IMR-90 (cell line): ENCODE results near the gene THRAP3. TPM values are rescaled to one million over a fixed set of nuclear protein-coding genes. Genes with fewer than 3 reads are reported as not detected.
"Not testable (repeated sequence)": the region's sequence is repeated elsewhere in the genome, so short reads cannot be mapped to it uniquely, and the experiment has no call there.

Experiments
- ATAC-seq: fragments of 200-7000 bp; cut with Tn5 transposase; 2 replicates; pipeline ENCODE4 v1.9.1; 2020; ENCODE audit warnings: low read depth, mild to moderate bottlenecking, moderate library complexity
- BruUV-seq: library from RNA; stranded (reverse); fragments of 400-500 nt; replicated peaks from 2 replicates; lab custom pipeline; 2021; lab: Mats Ljungman, UMichigan
- CTCF ChIA-PET: fragments of 300-600 bp; formaldehyde crosslinking; extraction: SDS; loops from one replicate; lab custom pipeline; 2021; ENCODE audit warnings: antibody characterized with exemption; lab: Yijun Ruan, JAX
- POLR2A ChIA-PET: fragments of 300-600 bp; sonication (Branson Sonifier 250); formaldehyde crosslinking; loops from one replicate; lab custom pipeline; 2022; ENCODE audit warnings: antibody characterized with exemption; ENCODE audit not compliant: unreplicated experiment; lab: Charles Lee
- DNase-seq: peaks from one replicate; pipeline ENCODE4 v3.0.0; 2013
- H2AFZ ChIP-seq: replicated peaks from 2 replicates; pipeline ENCODE3; 2013; ENCODE audit warnings: low read length, mild to moderate bottlenecking; ENCODE audit not compliant: poor library complexity
- H2AK5ac ChIP-seq: 2 replicates; pipeline ENCODE4 v1.6.1; 2013; ENCODE audit warnings: low read depth, low read length, inconsistent platforms
- H2AK9ac ChIP-seq: replicated peaks from 2 replicates; pipeline ENCODE3; 2013; ENCODE audit warnings: mild to moderate bottlenecking, low read depth, low read length, moderate library complexity; ENCODE audit not compliant: poor library complexity
- H2BK120ac ChIP-seq: 2 replicates; pipeline ENCODE4 v1.6.1; 2013; ENCODE audit warnings: low read depth, low read length, inconsistent platforms
- H2BK15ac ChIP-seq: 3 replicates; pipeline ENCODE4 v1.6.1; 2013; ENCODE audit warnings: low read depth, low read length, inconsistent platforms
- H2BK20ac ChIP-seq: 2 replicates; pipeline ENCODE4 v1.6.1; 2013; ENCODE audit warnings: low read depth, mild to moderate bottlenecking, inconsistent platforms, low read length, moderate library complexity
- H2BK5ac ChIP-seq: 2 replicates; pipeline ENCODE4 v1.6.1; 2013; ENCODE audit warnings: mild to moderate bottlenecking, low read depth, low read length, inconsistent platforms; ENCODE audit not compliant: poor library complexity, severe bottlenecking
- H3K14ac ChIP-seq: replicated peaks from 2 replicates; pipeline ENCODE4 v1.6.1; 2013; ENCODE audit warnings: low read depth, low read length, inconsistent platforms
- H3K18ac ChIP-seq: 2 replicates; pipeline ENCODE4 v1.6.1; 2013; ENCODE audit warnings: low read depth, low read length, control low read depth
- H3K23ac ChIP-seq: 2 replicates; pipeline ENCODE4 v1.6.1; 2013; ENCODE audit warnings: low read depth, low read length, inconsistent platforms
- H3K27ac ChIP-seq: 2 replicates; pipeline ENCODE4 v1.5.1; 2013; ENCODE audit warnings: mild to moderate bottlenecking, control low read depth, low read length; ENCODE audit not compliant: insufficient read depth
- H3K27me3 ChIP-seq: 2 replicates; pipeline ENCODE4 v1.6.1; 2013; ENCODE audit warnings: low read length; ENCODE audit not compliant: control insufficient read depth, insufficient read depth
- H3K36me3 ChIP-seq: 2 replicates; pipeline ENCODE4 v1.6.1; 2013; ENCODE audit warnings: low read length, mixed read lengths; ENCODE audit not compliant: control insufficient read depth, insufficient read depth
- H3K4ac ChIP-seq: 2 replicates; pipeline ENCODE4 v1.6.1; 2013; ENCODE audit warnings: low read depth, low read length, inconsistent platforms
- H3K4me1 ChIP-seq: 2 replicates; pipeline ENCODE4 v1.6.1; 2013; ENCODE audit warnings: low read length, mixed read lengths; ENCODE audit not compliant: control insufficient read depth, insufficient read depth
- H3K4me2 ChIP-seq: 2 replicates; pipeline ENCODE4 v1.6.1; 2013; ENCODE audit warnings: low read depth, mild to moderate bottlenecking, control low read depth, low read length, moderate library complexity
- H3K4me3 ChIP-seq: 2 replicates; pipeline ENCODE4 v1.5.1; 2013; ENCODE audit warnings: low read depth, mild to moderate bottlenecking, control low read depth, low read length, moderate library complexity; ENCODE audit not compliant: insufficient read depth
- H3K56ac ChIP-seq: 2 replicates; pipeline ENCODE4 v1.6.1; 2013; ENCODE audit warnings: low read length, inconsistent platforms; ENCODE audit not compliant: insufficient read depth; ENCODE audit errors: extremely low read depth
- H3K79me1 ChIP-seq, 2 experiments: 2 replicates each; pipeline ENCODE4 v1.6.1; 2013; ENCODE audit warnings: low read length in 2 of 2, inconsistent platforms in 1 of 2, low read depth in 1 of 2
- H3K9ac ChIP-seq: 2 replicates; pipeline ENCODE4 v1.6.1; 2013; ENCODE audit warnings: low read depth, low read length, control low read depth
- H3K9me1 ChIP-seq: 2 replicates; pipeline ENCODE4 v1.6.1; 2013; ENCODE audit warnings: low read length, inconsistent platforms; ENCODE audit not compliant: insufficient read depth
- H3K9me3 ChIP-seq: 2 replicates; pipeline ENCODE4 v1.6.1; 2013; ENCODE audit warnings: low read length; ENCODE audit not compliant: control insufficient read depth, insufficient read depth
- H4K20me1 ChIP-seq: 2 replicates; pipeline ENCODE4 v1.6.1; 2013; ENCODE audit warnings: low read length, inconsistent platforms; ENCODE audit not compliant: insufficient read depth
- H4K5ac ChIP-seq: 2 replicates; pipeline ENCODE4 v1.6.1; 2013; ENCODE audit warnings: mild to moderate bottlenecking, low read depth, low read length, control low read depth
- H4K8ac ChIP-seq, 2 experiments: 2 replicates each; pipeline ENCODE4 v1.6.1; 2013; ENCODE audit warnings: low read depth in 2 of 2, low read length in 2 of 2, control low read depth in 1 of 2, inconsistent platforms in 1 of 2
- H4K91ac ChIP-seq: 2 replicates; pipeline ENCODE4 v1.6.1; 2013; ENCODE audit warnings: low read depth, low read length, inconsistent platforms; ENCODE audit not compliant: insufficient read depth
- RAD21 ChIP-seq: IDR thresholded peaks from 2 replicates; pipeline ENCODE4 v1.6.1; 2012; ENCODE audit warnings: low read length, improper control_type of control experiment
- RFX5 ChIP-seq: IDR thresholded peaks from 2 replicates; pipeline ENCODE4 v1.8.0; 2012; ENCODE audit warnings: low read depth, mild to moderate bottlenecking, low read length, moderate library complexity
- SMC3 ChIP-seq: fragments of 150-350 bp; IDR thresholded peaks from 2 replicates; pipeline ENCODE4 v1.6.1; 2016; ENCODE audit warnings: low read depth, mild to moderate bottlenecking, antibody characterized with exemption, low read length, moderate library complexity
- USF2 ChIP-seq: fragments of 150-350 bp; IDR thresholded peaks from 2 replicates; pipeline ENCODE4 v1.6.1; 2017; ENCODE audit warnings: mild to moderate bottlenecking, antibody characterized with exemption, low read length, low read depth
- WGBS, 2 experiments: methylation state at CpG; one replicate each; pipeline versions ENCODE4 v1.1.5 to v1.1.7; 2013; ENCODE audit warnings: missing lambda C conversion rate in 2 of 2; ENCODE audit not compliant: insufficient read length in 1 of 2; ENCODE audit errors: extremely low coverage in 2 of 2; 5-methylcytosine and 5-hydroxymethylcytosine counted together
- dilution Hi-C: fragments of 300-500 bp; cut with HindIII; formaldehyde crosslinking; loops from one replicate; pipeline ENCODE4 v1.14.3; 2018; ENCODE audit warnings: low sequenced_read_pairs; ENCODE audit not compliant: unreplicated experiment
- in situ Hi-C: fragments of 300-500 bp; cut with MboI; formaldehyde crosslinking; loops from 3 replicates; pipeline ENCODE4 v1.14.3; 2019; ENCODE audit warnings: low sequenced_read_pairs, inconsistent platforms, mixed read lengths
- intact Hi-C: fragments of 100-400 bp; cut with micrococcal nuclease; formaldehyde crosslinking; loops from 2 replicates; pipeline ENCODE4 v1.10.0; 2022
- polyA plus RNA-seq, 3 experiments: library from polyadenylated mRNA; depleted of rRNA; stranded (reverse); fragments of >200 nt; gene quantifications; 2 replicates each; pipeline ENCODE4 v1.2.3, GENCODE V29; 2012; ENCODE audit warnings: low replicate concordance in 1 of 3
- total RNA-seq: library from RNA; depleted of rRNA; stranded (reverse); fragments of >200 nt; gene quantifications from 2 replicates; pipeline ENCODE4 v1.2.3, GENCODE V29; 2012
- TF ChIP-seq, protein P1 (sequence below): conservative IDR thresholded peaks from 2 replicates; pipeline ENCODE4 v1.5.1; 2012; ENCODE audit warnings: mild to moderate bottlenecking, low read depth, low read length, improper control_type of control experiment

The THRAP3 gene
- total and polyA plus RNA-seq, 2 of the 4 experiments (the other 2 are of a cell fraction), result 60.6 to 66.5 TPM

DNA sequence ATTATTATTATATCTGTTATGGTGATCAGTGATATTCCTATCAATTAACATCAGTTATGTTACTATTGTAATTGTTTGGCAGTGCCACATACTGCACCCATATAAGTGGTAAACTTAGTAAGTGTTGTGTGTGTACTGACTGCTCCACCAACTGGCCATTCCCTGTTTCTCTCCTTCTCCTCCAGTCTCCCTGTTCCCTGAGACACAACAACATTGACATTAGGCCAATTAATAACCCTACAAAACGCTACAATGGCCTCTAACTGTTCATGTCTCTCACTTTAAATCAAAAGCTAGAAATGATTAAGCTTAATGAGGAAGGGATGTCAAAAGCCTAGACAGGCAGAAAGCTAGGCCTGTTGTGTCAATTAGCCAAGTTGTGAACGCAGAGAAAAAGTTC is 6.6 kb upstream of the THRAP3 start:
- H3K27ac ChIP-seq, result no peak overlapping the region
- no peak overlapping the region for H4K8ac ChIP-seq
- H3K23ac ChIP-seq, result no peak overlapping the region
- POLR2A ChIA-PET, result no interaction called here
- no peak overlapping the region for H3K18ac ChIP-seq
- no peaks in the 10 kb centered on the region for H4K20me1 ChIP-seq
- no peak overlapping the region for H2AFZ ChIP-seq
- H3K4ac ChIP-seq, result no peak overlapping the region
- H2BK5ac ChIP-seq, result no peak overlapping the region
- DNase-seq, result peak; percentile 48
- TF ChIP-seq USF2, result no peak
- TF ChIP-seq RFX5, result no peak
- peak; percentile 32; the same call in 1 of the 2 replicates for TF ChIP-seq SMC3
- TF ChIP-seq RAD21, result peak; percentile 51
- TF ChIP-seq, protein P1, sequence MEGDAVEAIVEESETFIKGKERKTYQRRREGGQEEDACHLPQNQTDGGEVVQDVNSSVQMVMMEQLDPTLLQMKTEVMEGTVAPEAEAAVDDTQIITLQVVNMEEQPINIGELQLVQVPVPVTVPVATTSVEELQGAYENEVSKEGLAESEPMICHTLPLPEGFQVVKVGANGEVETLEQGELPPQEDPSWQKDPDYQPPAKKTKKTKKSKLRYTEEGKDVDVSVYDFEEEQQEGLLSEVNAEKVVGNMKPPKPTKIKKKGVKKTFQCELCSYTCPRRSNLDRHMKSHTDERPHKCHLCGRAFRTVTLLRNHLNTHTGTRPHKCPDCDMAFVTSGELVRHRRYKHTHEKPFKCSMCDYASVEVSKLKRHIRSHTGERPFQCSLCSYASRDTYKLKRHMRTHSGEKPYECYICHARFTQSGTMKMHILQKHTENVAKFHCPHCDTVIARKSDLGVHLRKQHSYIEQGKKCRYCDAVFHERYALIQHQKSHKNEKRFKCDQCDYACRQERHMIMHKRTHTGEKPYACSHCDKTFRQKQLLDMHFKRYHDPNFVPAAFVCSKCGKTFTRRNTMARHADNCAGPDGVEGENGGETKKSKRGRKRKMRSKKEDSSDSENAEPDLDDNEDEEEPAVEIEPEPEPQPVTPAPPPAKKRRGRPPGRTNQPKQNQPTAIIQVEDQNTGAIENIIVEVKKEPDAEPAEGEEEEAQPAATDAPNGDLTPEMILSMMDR, result peak; percentile 45
- H3K4me2 ChIP-seq, result no peak overlapping the region
- no peaks in the 10 kb centered on the region for H3K9me3 ChIP-seq
- intact Hi-C loops, result loop anchor here (2.0 to 10.0 kb wide), 2 partner anchors 69 to 113 kb away; partner anchors contain the start of gene TRAPPC3
- H3K56ac ChIP-seq, result no peak overlapping the region
- no peak overlapping the region for H3K14ac ChIP-seq
- CTCF ChIA-PET, result interaction anchor here (0.7 to 1.2 kb wide), 3 partner anchors 29 to 72 kb away, joined by 3 to 6 read pairs (median 4); no protein-coding TSS in a partner anchor
- no peak overlapping the region for H3K4me3 ChIP-seq
- H3K79me1 ChIP-seq, result 0 out of 4 replicates have a peak, but pooled peaks cover 0 to 1% of the 10 kb centered on the region in 2 experiments
- no peaks in the 10 kb centered on the region for H3K27me3 ChIP-seq
- peak; percentile 76; the same call in 1 of the 2 replicates for ATAC-seq
- no peak overlapping the region for H2AK9ac ChIP-seq
- WGBS, 2 experiments, result no CpG with 5 or more reads among the region's 2 CpGs
- H3K9me1 ChIP-seq, result no peaks in the 10 kb centered on the region
- no TSS peak for BruUV-seq
- no peak overlapping the region for H2AK5ac ChIP-seq
- H4K91ac ChIP-seq, result no peak overlapping the region
- no peak overlapping the region for H3K9ac ChIP-seq
- dilution Hi-C loops, result no loop called here
- H2BK20ac ChIP-seq, result no peak overlapping the region
- H2BK120ac ChIP-seq, result no peak overlapping the region
- H4K5ac ChIP-seq, result no peak overlapping the region
- H2BK15ac ChIP-seq, result no peak overlapping the region
- H3K4me1 ChIP-seq, result no peaks in the 10 kb centered on the region
- in situ Hi-C loops, result no loop called here
- no peaks in the 10 kb centered on the region for H3K36me3 ChIP-seq

DNA sequence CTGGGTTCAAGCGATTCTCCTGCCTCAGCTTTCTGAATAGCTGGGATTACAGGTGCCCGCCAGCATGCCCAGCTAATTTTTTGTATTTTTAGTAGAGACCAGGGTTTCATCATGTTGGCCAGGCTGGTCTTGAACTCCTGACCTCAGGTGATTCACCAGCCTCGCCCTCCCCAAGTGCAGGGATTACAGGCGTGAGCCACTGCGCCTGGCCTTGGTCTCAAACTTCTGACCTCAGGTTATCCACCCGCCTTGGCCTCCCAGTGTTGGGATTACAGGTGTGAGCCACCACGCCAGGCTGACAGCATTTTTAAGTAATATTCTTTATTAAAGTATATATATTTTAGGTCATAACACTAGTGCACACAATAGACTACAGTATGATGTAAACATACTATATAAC is 2.3 kb upstream of the THRAP3 start:
- H3K9me3 ChIP-seq, H3K14ac ChIP-seq, intact Hi-C loops, H3K9ac ChIP-seq, in situ Hi-C loops, H2BK20ac ChIP-seq, H3K4me3 ChIP-seq, H4K5ac ChIP-seq, ATAC-seq, H3K4me2 ChIP-seq, H3K23ac ChIP-seq, DNase-seq, H3K36me3 ChIP-seq, H3K4me1 ChIP-seq, H3K56ac ChIP-seq, H3K4ac ChIP-seq, CTCF ChIA-PET, dilution Hi-C loops, H2AK5ac ChIP-seq, H3K27ac ChIP-seq, H2BK120ac ChIP-seq, H3K9me1 ChIP-seq, H2BK5ac ChIP-seq, H3K18ac ChIP-seq, H4K8ac ChIP-seq, H2AK9ac ChIP-seq, H4K91ac ChIP-seq, BruUV-seq, POLR2A ChIA-PET, H3K27me3 ChIP-seq, H2AFZ ChIP-seq, H2BK15ac ChIP-seq: not testable (repeated sequence)
- 100% methylated on average over 2 of the region's 7 CpGs; no CpG with 5 or more reads in 1 of the 2 experiments for WGBS, 2 experiments
- Histone ChIP-seq H4K20me1 (peaks cover 27% of the 10 kb centered on the region), H3K79me1 (peaks cover 0 to 14% of the 10 kb centered on the region in 2 experiments; a peak in 1 of 4 replicates)
